GM18508 (cell line): Measurements from ENCODE around the gene OPN4.

Experiments used
- ATAC-seq: cut with Tn5 transposase; IDR thresholded peaks from one replicate; pipeline ENCODE4 v1.9.1; 2021; ENCODE audit warnings: moderate number of reproducible peaks; ENCODE audit not compliant: insufficient read depth, unreplicated experiment

The OPN4 gene

GRCh38 chr10:86715156-86715795, 60.9 kb downstream of the OPN4 start:
- no peak for ATAC-seq

- ATAC-seq: no peak
Observed at GRCh38 chr10:86715836-86716235, 61.5 kb downstream of the OPN4 start.
